Bronchial epithelial cell (primary cell): ENCODE data around the gene ZNF710. TPM values are rescaled to one million over a fixed set of nuclear protein-coding genes. Genes with fewer than 3 reads are reported as not detected.

Experiments
- total RNA-seq: library from RNA; depleted of rRNA; stranded (reverse); fragments of >200 nt; gene quantifications from 2 replicates; pipeline ENCODE4 v1.2.1, GENCODE V29; 2014

ZNF710 gene
- total RNA-seq, 1 donor from 2014 or later: 7.6 TPM

Other genes starting within 250 kb of the ZNF710 start
- 0.13 and 0.26 TPM in 2 replicates for gene MESP2, start 225.0 kb upstream of the ZNF710 start, total RNA-seq
- gene ANPEP, start 186.5 kb upstream of the ZNF710 start, total RNA-seq: 0.13 and 0.53 TPM in 2 replicates
- gene AP3S2, start 107.3 kb upstream of the ZNF710 start, total RNA-seq: 50.6 and 51.3 TPM in 2 replicates
- gene ARPIN, start 88.4 kb upstream of the ZNF710 start, total RNA-seq: 4.5 and 12.9 TPM in 2 replicates
- gene IDH2, start 101.1 kb downstream of the ZNF710 start, total RNA-seq: 29.5 and 59.0 TPM in 2 replicates
- gene SEMA4B, start 200.0 kb downstream of the ZNF710 start, total RNA-seq: 90.6 and 156 TPM in 2 replicates
- 41.1 and 50.2 TPM in 2 replicates for gene CIB1, start 232.6 kb downstream of the ZNF710 start, total RNA-seq
- 2.0 and 2.9 TPM in 2 replicates for gene GDPGP1, start 232.9 kb downstream of the ZNF710 start, total RNA-seq
- under 0.01 TPM in 2 replicates for gene TTLL13, start 248.2 kb downstream of the ZNF710 start, total RNA-seq